ENCODE results near the gene EIF4E2. TPM values are rescaled to one million over a fixed set of nuclear protein-coding genes. Genes with fewer than 3 reads are reported as not detected.

EIF4E2 gene
- total RNA-seq, 1 donor from 2014 or later: 112 TPM

DNA sequence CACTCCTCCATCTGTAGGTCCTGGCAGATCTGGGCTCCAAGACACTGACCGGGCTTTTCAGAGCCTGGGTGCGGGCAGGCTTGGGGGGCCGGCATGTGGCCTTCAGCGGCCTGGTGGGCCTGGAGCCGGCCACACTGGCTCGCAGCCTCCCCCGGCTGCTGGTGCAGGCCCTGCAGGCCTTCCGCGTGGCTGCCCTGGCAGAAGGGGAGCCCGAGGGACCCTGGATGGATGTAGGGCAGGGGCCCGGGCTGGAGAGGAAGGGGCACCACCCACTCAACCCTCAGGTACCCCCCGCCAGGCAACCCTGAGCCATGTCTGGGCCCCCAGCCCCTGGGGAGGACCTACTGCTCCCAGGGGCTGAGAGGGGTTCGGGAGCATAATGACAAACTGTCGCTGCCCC lies 25.3 kb upstream of the EIF4E2 start:
- H3K27me3 Mint-ChIP-seq (ENCODE audit: low read depth, unreplicated experiment): peaks cover 48% of the 10 kb centered on the region

DNA sequence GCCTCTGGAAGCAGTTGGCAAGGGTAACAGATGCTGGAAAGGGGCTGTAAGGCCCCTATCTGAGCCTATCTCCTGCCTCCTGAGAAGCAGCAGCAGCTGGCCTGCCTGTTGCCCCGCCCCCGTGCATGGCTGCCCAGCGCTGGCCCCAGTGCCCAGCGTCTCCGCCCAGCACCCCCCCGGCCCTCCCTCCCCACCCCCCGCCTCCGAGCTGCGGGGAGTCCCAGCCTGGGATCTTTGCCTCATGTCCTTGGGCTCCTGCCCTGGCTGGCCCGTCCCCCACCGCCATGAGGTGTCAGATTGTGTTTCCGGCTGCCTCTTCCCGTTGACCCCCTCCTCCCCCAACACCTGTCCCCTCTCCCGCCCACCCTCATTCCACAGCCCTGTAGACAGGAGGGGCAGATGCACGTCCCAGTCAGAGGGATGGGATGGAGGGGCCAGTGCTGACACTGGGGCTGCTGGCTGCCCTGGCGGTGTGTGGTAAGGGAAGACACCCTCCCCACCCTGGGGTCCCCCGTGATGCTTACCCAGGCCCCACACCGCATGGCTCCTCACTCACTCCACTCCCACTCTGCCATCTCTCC lies 24.6 kb upstream of the EIF4E2 start, which contains the start of gene CHRND:
Gene CHRND (plus strand): TSS at position 370 of the 581 bp plus-strand sequence. CDS start 56 bp downstream, at position 426.
- no peaks in the 10 kb centered on the region for H3K9me3 Mint-ChIP-seq (ENCODE audit: unreplicated experiment)
- FAIRE-seq: no peak
- no peaks in the 10 kb centered on the region for H3K36me3 ChIP-seq (ENCODE audit: insufficient read depth, low read length)
- H2AFZ ChIP-seq (ENCODE audit: low read depth, low read length): no peak within 1 kb of the TSS
- no peak within 1 kb of the TSS for H3K9ac ChIP-seq (ENCODE audit: low read length)
- H3K79me2 ChIP-seq (ENCODE audit: insufficient read depth, low read length): no peaks in the 10 kb centered on the region
- TF ChIP-seq, protein P1, sequence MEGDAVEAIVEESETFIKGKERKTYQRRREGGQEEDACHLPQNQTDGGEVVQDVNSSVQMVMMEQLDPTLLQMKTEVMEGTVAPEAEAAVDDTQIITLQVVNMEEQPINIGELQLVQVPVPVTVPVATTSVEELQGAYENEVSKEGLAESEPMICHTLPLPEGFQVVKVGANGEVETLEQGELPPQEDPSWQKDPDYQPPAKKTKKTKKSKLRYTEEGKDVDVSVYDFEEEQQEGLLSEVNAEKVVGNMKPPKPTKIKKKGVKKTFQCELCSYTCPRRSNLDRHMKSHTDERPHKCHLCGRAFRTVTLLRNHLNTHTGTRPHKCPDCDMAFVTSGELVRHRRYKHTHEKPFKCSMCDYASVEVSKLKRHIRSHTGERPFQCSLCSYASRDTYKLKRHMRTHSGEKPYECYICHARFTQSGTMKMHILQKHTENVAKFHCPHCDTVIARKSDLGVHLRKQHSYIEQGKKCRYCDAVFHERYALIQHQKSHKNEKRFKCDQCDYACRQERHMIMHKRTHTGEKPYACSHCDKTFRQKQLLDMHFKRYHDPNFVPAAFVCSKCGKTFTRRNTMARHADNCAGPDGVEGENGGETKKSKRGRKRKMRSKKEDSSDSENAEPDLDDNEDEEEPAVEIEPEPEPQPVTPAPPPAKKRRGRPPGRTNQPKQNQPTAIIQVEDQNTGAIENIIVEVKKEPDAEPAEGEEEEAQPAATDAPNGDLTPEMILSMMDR (IDR thresholded peaks at IDR 0.05; ENCODE audit: insufficient read depth, low read depth, low read length): no peak
- peak; percentile 4 for TF ChIP-seq EZH2 (IDR thresholded peaks at IDR 0.05; ENCODE audit: insufficient read depth, low read length)
- H3K4me1 ChIP-seq (ENCODE audit: insufficient read depth, low read length): no peaks in the 10 kb centered on the region
- peaks cover 48% of the 10 kb centered on the region for H3K27me3 Mint-ChIP-seq (ENCODE audit: low read depth, unreplicated experiment)
- no peaks in the 10 kb centered on the region for H3K36me3 Mint-ChIP-seq (ENCODE audit: low read depth, unreplicated experiment)
- H3K27me3 ChIP-seq (ENCODE audit: insufficient read depth, low read length): peaks cover 30% of the 10 kb centered on the region
- H3K4me3 Mint-ChIP-seq (ENCODE audit: unreplicated experiment): no peak within 1 kb of the TSS
- peaks cover 5% of the 10 kb centered on the region for H4K20me1 ChIP-seq (ENCODE audit: insufficient read depth, low read length)
- DNase-seq (ENCODE audit: low read depth): no peak
- no peaks in the 10 kb centered on the region for H3K9me3 ChIP-seq (ENCODE audit: insufficient read depth, low read depth, low read length)
- H3K4me1 Mint-ChIP-seq (ENCODE audit: low read depth, unreplicated experiment): peaks cover 4% of the 10 kb centered on the region
- H3K4me2 ChIP-seq (ENCODE audit: low read length): no peak within 1 kb of the TSS
- no peak within 1 kb of the TSS for H3K27ac ChIP-seq (ENCODE audit: low read depth, low read length)
- no peak within 1 kb of the TSS for H3K4me3 ChIP-seq (ENCODE audit: insufficient read depth, low read depth, low read length)
- H3K27ac Mint-ChIP-seq (ENCODE audit: unreplicated experiment): no peak within 1 kb of the TSS

More for the DNA sequence above, 25.3 kb upstream of the EIF4E2 start:
- Histone ChIP-seq H3K27me3 (ENCODE audit: insufficient read depth, low read length) (peaks cover 33% of the 10 kb centered on the region), H3K4me3 (ENCODE audit: insufficient read depth, low read depth, low read length) (no peak overlapping the region), H3K36me3 (ENCODE audit: insufficient read depth, low read length) (no peaks in the 10 kb centered on the region), H3K9me3 (ENCODE audit: insufficient read depth, low read depth, low read length) (no peaks in the 10 kb centered on the region), H3K27ac (ENCODE audit: low read depth, low read length) (no peak overlapping the region), H3K4me2 (ENCODE audit: low read length) (no peak overlapping the region), H3K9ac (ENCODE audit: low read length) (no peak overlapping the region), H3K4me1 (ENCODE audit: insufficient read depth, low read length) (no peaks in the 10 kb centered on the region), H2AFZ (ENCODE audit: low read depth, low read length) (no peak overlapping the region), H4K20me1 (ENCODE audit: insufficient read depth, low read length) (peaks cover 5% of the 10 kb centered on the region), H3K79me2 (ENCODE audit: insufficient read depth, low read length) (no peaks in the 10 kb centered on the region)
- H3K9me3 Mint-ChIP-seq (ENCODE audit: unreplicated experiment): no peaks in the 10 kb centered on the region
- FAIRE-seq (no peak), DNase-seq (ENCODE audit: low read depth) (no peak)
- peaks cover 4% of the 10 kb centered on the region for H3K4me1 Mint-ChIP-seq (ENCODE audit: low read depth, unreplicated experiment)
- no peaks in the 10 kb centered on the region for H3K36me3 Mint-ChIP-seq (ENCODE audit: low read depth, unreplicated experiment)
- TF ChIP-seq, protein P1 (IDR thresholded peaks at IDR 0.05; ENCODE audit: insufficient read depth, low read depth, low read length): no peak
- TF ChIP-seq EZH2 (IDR thresholded peaks at IDR 0.05; ENCODE audit: insufficient read depth, low read length): no peak
- no peak overlapping the region for H3K4me3 Mint-ChIP-seq (ENCODE audit: unreplicated experiment)
- H3K27ac Mint-ChIP-seq (ENCODE audit: unreplicated experiment): no peak overlapping the region

DNA sequence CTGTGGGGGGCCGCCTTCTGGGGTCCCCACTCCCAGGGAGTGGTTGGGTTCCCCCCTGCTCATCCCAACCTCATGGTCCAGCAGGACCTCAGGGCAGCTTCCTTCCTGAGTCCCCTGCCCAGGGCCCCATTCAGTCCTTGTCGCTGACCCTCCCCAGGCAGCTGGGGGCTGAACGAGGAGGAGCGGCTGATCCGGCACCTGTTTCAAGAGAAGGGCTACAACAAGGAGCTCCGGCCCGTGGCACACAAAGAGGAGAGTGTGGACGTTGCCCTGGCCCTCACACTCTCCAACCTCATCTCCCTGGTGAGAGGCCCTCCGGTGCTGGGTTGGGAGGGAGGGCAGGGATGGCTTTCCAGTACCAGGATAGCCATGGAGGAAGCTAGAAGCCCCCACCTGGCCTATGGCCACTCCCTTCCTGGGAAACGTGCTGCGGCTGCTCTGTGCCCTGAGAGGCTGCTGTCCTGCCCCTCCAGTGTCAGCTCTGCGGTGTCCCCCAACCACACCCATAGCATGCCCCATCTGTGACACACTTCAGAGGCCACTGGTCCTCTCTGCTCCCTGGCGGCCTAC lies 24.0 kb upstream of the EIF4E2 start:
- FAIRE-seq (no peak), DNase-seq (ENCODE audit: low read depth) (no peak)
- H3K9me3 ChIP-seq (ENCODE audit: insufficient read depth, low read depth, low read length): no peaks in the 10 kb centered on the region
- H3K4me2 ChIP-seq (ENCODE audit: low read length): no peak overlapping the region
- no peak overlapping the region for H3K27ac ChIP-seq (ENCODE audit: low read depth, low read length)
- Mint-ChIP-seq H3K9me3 (ENCODE audit: unreplicated experiment) (no peaks in the 10 kb centered on the region), H3K4me3 (ENCODE audit: unreplicated experiment) (no peak overlapping the region), H3K27ac (ENCODE audit: unreplicated experiment) (no peak overlapping the region), H3K4me1 (ENCODE audit: low read depth, unreplicated experiment) (peaks cover 3% of the 10 kb centered on the region), H3K27me3 (ENCODE audit: low read depth, unreplicated experiment) (peaks cover 43% of the 10 kb centered on the region), H3K36me3 (ENCODE audit: low read depth, unreplicated experiment) (no peaks in the 10 kb centered on the region)
- H3K27me3 ChIP-seq (ENCODE audit: insufficient read depth, low read length): peaks cover 26% of the 10 kb centered on the region
- no peaks in the 10 kb centered on the region for H3K36me3 ChIP-seq (ENCODE audit: insufficient read depth, low read length)
- no peaks in the 10 kb centered on the region for H3K79me2 ChIP-seq (ENCODE audit: insufficient read depth, low read length)
- no peak overlapping the region for H3K4me3 ChIP-seq (ENCODE audit: insufficient read depth, low read depth, low read length)
- H3K4me1 ChIP-seq (ENCODE audit: insufficient read depth, low read length): no peaks in the 10 kb centered on the region
- no peak for TF ChIP-seq EZH2 (IDR thresholded peaks at IDR 0.05; ENCODE audit: insufficient read depth, low read length)
- TF ChIP-seq, protein P1 (IDR thresholded peaks at IDR 0.05; ENCODE audit: insufficient read depth, low read depth, low read length): no peak
- peaks cover 5% of the 10 kb centered on the region for H4K20me1 ChIP-seq (ENCODE audit: insufficient read depth, low read length)
- H2AFZ ChIP-seq (ENCODE audit: low read depth, low read length): no peak overlapping the region
- H3K9ac ChIP-seq (ENCODE audit: low read length): no peak overlapping the region

Measured in astrocyte (in vitro differentiated cells and primary cell).